Endothelial cell of umbilical vein (primary cell): Measurements from ENCODE around the gene CPED1. TPM values are rescaled to one million over a fixed set of nuclear protein-coding genes. Genes with fewer than 3 reads are reported as not detected.

Source experiments
- BruUV-seq: library from RNA; stranded (reverse); fragments of 400-500 nt; replicated peaks from 2 replicates; lab custom pipeline; 2021; lab: Mats Ljungman, UMichigan
- CTCF ChIA-PET: fragments of 300-600, 350-600 bp; sonication (Branson Sonifier 250); formaldehyde crosslinking; loops from one replicate; lab custom pipeline; 2021; ENCODE audit warnings: antibody characterized with exemption, inconsistent platforms; lab: Charles Lee
- POLR2A ChIA-PET: fragments of 300-600, 350-600 bp; sonication (Branson Sonifier 250); formaldehyde crosslinking; loops from one replicate; lab custom pipeline; 2021; ENCODE audit warnings: antibody characterized with exemption, inconsistent platforms; lab: Charles Lee
- DNase-seq: peaks from one replicate; pipeline ENCODE4 v3.0.0-alpha.2; 2011; ENCODE audit warnings: low read depth, low spot score
- FAIRE-seq: peaks from 2 replicates; lab custom pipeline; 2011; peaks lifted over from hg19 to GRCh38; lab: Jason Lieb, UNC
- H2AFZ ChIP-seq: 2 replicates; pipeline ENCODE4 v1.6.0; 2012; ENCODE audit warnings: low read depth, low read length, control low read depth, inconsistent platforms
- H3K27ac ChIP-seq: 2 replicates; pipeline ENCODE4 v1.5.1; 2011; ENCODE audit warnings: low read depth, mild to moderate bottlenecking, control low read depth, low read length, moderate library complexity; ENCODE audit not compliant: insufficient read depth
- H3K27me3 ChIP-seq, 2 experiments: 2 replicates each; pipeline versions ENCODE4 v1.6.0 to v1.6.1; 2011; ENCODE audit warnings: low read length in 2 of 2, mixed read lengths in 1 of 2; ENCODE audit not compliant: control insufficient read depth in 2 of 2, insufficient read depth in 2 of 2
- H3K36me3 ChIP-seq, 2 experiments: 2 replicates in 1 of 2; 3 replicates in 1 of 2; pipeline ENCODE4 v1.5.1; 2011; ENCODE audit warnings: low read length in 2 of 2, mild to moderate bottlenecking in 1 of 2, moderate library complexity in 1 of 2; ENCODE audit not compliant: control insufficient read depth in 2 of 2, insufficient read depth in 2 of 2; ENCODE audit errors: extremely low read depth in 1 of 2
- H3K4me1 ChIP-seq: 3 replicates; pipeline ENCODE4 v1.5.1; 2011; ENCODE audit warnings: mild to moderate bottlenecking, low read length; ENCODE audit not compliant: control insufficient read depth, insufficient read depth; ENCODE audit errors: extremely low read depth
- H3K4me2 ChIP-seq: 2 replicates; pipeline ENCODE4 v1.6.1; 2011; ENCODE audit warnings: low read length, control low read depth, mixed read lengths; ENCODE audit not compliant: insufficient read depth
- H3K4me3 ChIP-seq, 3 experiments: fragments of 200-600 bp in 1 of 3; sonication (generic), shearing (Covaris generic) in 1 of 3; replicated peaks in 1 of 3; 2 replicates each; pipeline ENCODE4 v1.5.1; 2011 to 2016; ENCODE audit warnings: control low read depth in 3 of 3, low read length in 3 of 3, mild to moderate bottlenecking in 2 of 3, inconsistent platforms in 1 of 3, low read depth in 1 of 3, moderate library complexity in 1 of 3; ENCODE audit not compliant: insufficient read depth in 1 of 3
- H3K79me2 ChIP-seq: 2 replicates; pipeline ENCODE4 v1.6.0; 2012; ENCODE audit warnings: low read length, inconsistent platforms; ENCODE audit not compliant: control insufficient read depth, insufficient read depth
- H3K9ac ChIP-seq: replicated peaks from 2 replicates; pipeline ENCODE3; 2011; ENCODE audit warnings: low read length, control low read depth; ENCODE audit not compliant: insufficient read depth; ENCODE audit errors: extremely low read depth
- H3K9me1 ChIP-seq: replicated peaks from 3 replicates; pipeline ENCODE4 v1.6.0; 2011; ENCODE audit warnings: mild to moderate bottlenecking, low read length; ENCODE audit not compliant: control insufficient read depth, insufficient read depth; ENCODE audit errors: extremely low read depth
- H3K9me3 ChIP-seq: replicated peaks from 2 replicates; pipeline ENCODE4 v1.5.1; 2012; ENCODE audit warnings: low read length, inconsistent platforms; ENCODE audit not compliant: control insufficient read depth, insufficient read depth
- H4K20me1 ChIP-seq: replicated peaks from 2 replicates; pipeline ENCODE3; 2011; ENCODE audit warnings: mild to moderate bottlenecking, low read length; ENCODE audit not compliant: control insufficient read depth, insufficient read depth; ENCODE audit errors: extremely low read depth
- EZH2 ChIP-seq: IDR thresholded peaks from 2 replicates; pipeline ENCODE4 v1.6.1; 2012; ENCODE audit warnings: borderline replicate concordance, low read depth, mild to moderate bottlenecking, moderate library complexity, low read length, inconsistent platforms; ENCODE audit not compliant: severe bottlenecking
- FOS ChIP-seq: IDR thresholded peaks from 2 replicates; pipeline ENCODE4 v1.6.1; 2011; ENCODE audit warnings: mild to moderate bottlenecking, low read length, moderate library complexity, borderline replicate concordance; ENCODE audit not compliant: insufficient read depth
- GATA2 ChIP-seq: IDR thresholded peaks from 2 replicates; pipeline ENCODE4 v1.7.0; 2011; ENCODE audit warnings: low read depth, mild to moderate bottlenecking, moderate library complexity, mixed read lengths, low read length; ENCODE audit not compliant: insufficient read length, insufficient read depth
- JUN ChIP-seq: IDR thresholded peaks from 2 replicates; pipeline ENCODE4 v1.6.1; 2011; ENCODE audit warnings: borderline replicate concordance, low read depth; ENCODE audit not compliant: insufficient read length, insufficient read depth
- MYC ChIP-seq: IDR thresholded peaks from one replicate; pipeline ENCODE4 v1.6.1; 2011; ENCODE audit warnings: mild to moderate bottlenecking, low read depth, low read length
- POLR2A ChIP-seq: IDR thresholded peaks from 2 replicates; pipeline ENCODE4 v1.6.1; 2012; ENCODE audit warnings: low read depth, mild to moderate bottlenecking, control low read depth, low read length
- POLR2AphosphoS5 ChIP-seq: IDR thresholded peaks from 2 replicates; pipeline ENCODE4 v1.6.1; 2012; ENCODE audit warnings: low read depth, mild to moderate bottlenecking, control low read depth, low read length, moderate library complexity; ENCODE audit not compliant: insufficient read depth
- dilution Hi-C: fragments of 300-500 bp; cut with MboI; formaldehyde crosslinking; loops from one replicate; pipeline ENCODE4 v1.15.0; 2019; ENCODE audit warnings: low sequenced_read_pairs; ENCODE audit not compliant: extremely low pct_ligation_motif_present
- intact Hi-C: fragments of 100-400 bp; cut with micrococcal nuclease; formaldehyde crosslinking; loops from one replicate; pipeline ENCODE4 v1.10.0; 2022
- polyA plus RNA-seq, 4 experiments: library from polyadenylated mRNA; depleted of rRNA in 3 of 4; stranded (reverse) in 3 of 4; unstranded in 1 of 4; fragments of >200 nt; gene quantifications; 2 replicates each; pipeline versions ENCODE4 v1.2.1 to v1.2.3, GENCODE V29; 2011 to 2012; ENCODE audit warnings: missing spikeins in 1 of 4
- total RNA-seq: library from RNA; stranded (reverse); gene quantifications from 2 replicates; pipeline ENCODE4 v1.2.3, GENCODE V29; 2021
- TF ChIP-seq, protein P1 (sequence below), 2 donors: IDR thresholded peaks; 1 replicate in 1 of 2; 2 replicates in 1 of 2; pipeline ENCODE4 v1.5.1; 2011; ENCODE audit warnings: low read length in 2 of 2, mild to moderate bottlenecking in 2 of 2, moderate library complexity in 2 of 2, control low read depth in 1 of 2, inconsistent platforms in 1 of 2, low read depth in 1 of 2; ENCODE audit not compliant: insufficient read depth in 1 of 2; ENCODE audit errors: extremely low read depth in 1 of 2
- TF ChIP-seq, protein P2 (sequence below): IDR thresholded peaks from 2 replicates; pipeline ENCODE4 v1.6.1; 2011; ENCODE audit not compliant: insufficient read depth, insufficient read length

Gene CPED1
- total and polyA plus RNA-seq, 2 donors (not counting 3 experiments of a cell fraction or from before 2014, with no cell fraction given): 0.22 to 3.0 TPM

DNA sequence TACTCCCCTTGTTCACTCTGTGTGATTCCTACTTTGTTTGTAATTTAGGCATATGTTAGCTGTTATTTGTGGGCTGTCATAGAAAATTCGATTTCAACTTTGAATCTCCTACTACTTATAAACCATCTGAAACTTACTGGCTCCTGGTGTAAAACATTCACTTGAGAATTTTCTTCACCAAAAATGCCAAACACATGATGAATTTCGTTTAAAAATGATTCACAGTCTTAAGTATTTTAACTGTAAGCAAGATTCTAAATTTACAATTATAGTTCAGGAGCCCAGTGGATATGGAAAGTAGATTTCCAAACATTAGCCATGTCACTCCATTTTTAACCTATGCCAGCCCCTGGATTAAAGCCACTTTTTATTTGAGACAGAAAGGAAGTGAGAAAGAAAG, 3.1 kb downstream of the CPED1 start:
- peaks cover 2 to 9% of the 10 kb centered on the region in 2 experiments for H3K27me3 ChIP-seq
- ChIA-PET CTCF (interaction anchor here (1.3 to 8.4 kb wide), 2 partner anchors 90 to 115 kb away, joined by 4 to 125 read pairs; no protein-coding TSS in a partner anchor), POLR2A (no interaction called here)
- no peak for TF ChIP-seq JUN
- no peak for TF ChIP-seq FOS
- TF ChIP-seq GATA2: no peak
- no peak for TF ChIP-seq POLR2A
- TF ChIP-seq, protein P1, sequence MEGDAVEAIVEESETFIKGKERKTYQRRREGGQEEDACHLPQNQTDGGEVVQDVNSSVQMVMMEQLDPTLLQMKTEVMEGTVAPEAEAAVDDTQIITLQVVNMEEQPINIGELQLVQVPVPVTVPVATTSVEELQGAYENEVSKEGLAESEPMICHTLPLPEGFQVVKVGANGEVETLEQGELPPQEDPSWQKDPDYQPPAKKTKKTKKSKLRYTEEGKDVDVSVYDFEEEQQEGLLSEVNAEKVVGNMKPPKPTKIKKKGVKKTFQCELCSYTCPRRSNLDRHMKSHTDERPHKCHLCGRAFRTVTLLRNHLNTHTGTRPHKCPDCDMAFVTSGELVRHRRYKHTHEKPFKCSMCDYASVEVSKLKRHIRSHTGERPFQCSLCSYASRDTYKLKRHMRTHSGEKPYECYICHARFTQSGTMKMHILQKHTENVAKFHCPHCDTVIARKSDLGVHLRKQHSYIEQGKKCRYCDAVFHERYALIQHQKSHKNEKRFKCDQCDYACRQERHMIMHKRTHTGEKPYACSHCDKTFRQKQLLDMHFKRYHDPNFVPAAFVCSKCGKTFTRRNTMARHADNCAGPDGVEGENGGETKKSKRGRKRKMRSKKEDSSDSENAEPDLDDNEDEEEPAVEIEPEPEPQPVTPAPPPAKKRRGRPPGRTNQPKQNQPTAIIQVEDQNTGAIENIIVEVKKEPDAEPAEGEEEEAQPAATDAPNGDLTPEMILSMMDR (IDR thresholded peaks at IDR 0.05; ENCODE audit: extremely low read depth in 1 of 2, insufficient read depth in 1 of 2, low read depth in 1 of 2, low read length in 2 of 2): no peak
- TF ChIP-seq, protein P2, sequence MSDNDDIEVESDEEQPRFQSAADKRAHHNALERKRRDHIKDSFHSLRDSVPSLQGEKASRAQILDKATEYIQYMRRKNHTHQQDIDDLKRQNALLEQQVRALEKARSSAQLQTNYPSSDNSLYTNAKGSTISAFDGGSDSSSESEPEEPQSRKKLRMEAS: no peak
- TF ChIP-seq MYC: no peak
- no peak for TF ChIP-seq EZH2
- no peak for TF ChIP-seq POLR2AphosphoS5
- intact Hi-C loops (no loop called here), dilution Hi-C loops (loop anchor here (25.0 kb wide), 1 partner anchor 96 kb away; no protein-coding TSS in a partner anchor)
- H4K20me1 ChIP-seq: no peaks in the 10 kb centered on the region
- H3K4me1 ChIP-seq: peaks cover 14% of the 10 kb centered on the region
- H3K79me2 ChIP-seq: no peaks in the 10 kb centered on the region
- FAIRE-seq (no peak), DNase-seq (no peak)
- no peaks in the 10 kb centered on the region for H3K36me3 ChIP-seq
- BruUV-seq: no TSS peak
- H3K4me2 ChIP-seq: no peak overlapping the region
- no peak overlapping the region for H2AFZ ChIP-seq
- H3K9ac ChIP-seq: no peak overlapping the region
- H3K9me1 ChIP-seq: no peaks in the 10 kb centered on the region
- no peak overlapping the region for H3K27ac ChIP-seq
- H3K4me3 ChIP-seq: no peak overlapping the region
- H3K9me3 ChIP-seq: no peaks in the 10 kb centered on the region
